GM21515 (cell line): ENCODE results near the gene CCDC74B.
"Not testable (repeated sequence)": the region's sequence is repeated elsewhere in the genome, so short reads cannot be mapped to it uniquely, and the experiment has no call there.

Source experiments
- ATAC-seq: cut with Tn5 transposase; IDR thresholded peaks from one replicate; pipeline ENCODE4 v1.9.1; 2021; ENCODE audit not compliant: unreplicated experiment

CCDC74B gene

GRCh38 chr2:130150181-130151144, 5.6 kb upstream of the CCDC74B start:
- ATAC-seq = no peak

GRCh38 chr2:130148515-130148914, 3.6 kb upstream of the CCDC74B start:
- not testable (repeated sequence) for ATAC-seq

GRCh38 chr2:130143266-130144039, 1.5 kb downstream of the CCDC74B start:
- not testable (repeated sequence) for ATAC-seq

DNA sequence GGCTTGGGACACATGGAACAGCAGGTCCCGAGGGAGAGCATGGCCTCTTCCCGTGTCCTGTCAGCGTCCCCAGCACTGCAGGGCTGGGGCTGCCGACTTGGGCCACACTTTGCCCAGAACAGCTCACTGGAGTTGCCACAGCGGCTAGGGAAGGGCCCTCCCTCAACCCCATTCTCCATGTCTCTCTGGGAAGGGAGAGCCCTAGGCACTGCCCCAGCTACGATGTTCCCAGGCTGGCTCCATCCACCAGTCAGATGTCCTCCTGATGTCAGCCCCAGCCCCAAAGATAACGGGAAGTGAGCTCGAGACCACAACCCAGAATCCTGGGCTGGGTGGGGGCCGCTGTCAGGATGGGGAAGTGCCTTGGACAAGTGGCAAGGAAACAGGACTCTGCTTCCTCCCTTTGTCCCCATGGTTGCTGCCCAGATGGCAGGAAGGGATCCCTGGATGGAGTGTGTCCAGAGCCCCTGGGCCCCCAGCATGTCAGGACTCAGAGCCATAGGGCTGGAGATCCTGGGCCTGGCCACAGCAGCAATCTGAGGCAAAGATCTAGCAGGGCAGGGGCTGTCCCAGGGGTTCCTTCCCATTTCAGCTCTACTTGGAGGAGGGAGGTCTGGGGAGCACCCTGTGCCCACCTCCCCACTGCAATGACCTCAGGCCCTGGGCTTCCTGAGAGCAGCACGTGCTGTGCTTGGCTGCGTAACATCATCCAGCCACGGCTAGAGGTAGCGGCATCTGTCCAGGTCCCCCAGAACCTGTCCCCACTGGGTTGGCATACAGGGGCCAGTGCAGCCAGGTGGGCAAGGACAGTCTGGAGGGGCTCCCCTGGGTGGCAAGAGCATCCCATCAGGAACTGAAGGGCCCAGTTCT, 2.3 kb downstream of the CCDC74B start:
- ATAC-seq = not testable (repeated sequence)

DNA sequence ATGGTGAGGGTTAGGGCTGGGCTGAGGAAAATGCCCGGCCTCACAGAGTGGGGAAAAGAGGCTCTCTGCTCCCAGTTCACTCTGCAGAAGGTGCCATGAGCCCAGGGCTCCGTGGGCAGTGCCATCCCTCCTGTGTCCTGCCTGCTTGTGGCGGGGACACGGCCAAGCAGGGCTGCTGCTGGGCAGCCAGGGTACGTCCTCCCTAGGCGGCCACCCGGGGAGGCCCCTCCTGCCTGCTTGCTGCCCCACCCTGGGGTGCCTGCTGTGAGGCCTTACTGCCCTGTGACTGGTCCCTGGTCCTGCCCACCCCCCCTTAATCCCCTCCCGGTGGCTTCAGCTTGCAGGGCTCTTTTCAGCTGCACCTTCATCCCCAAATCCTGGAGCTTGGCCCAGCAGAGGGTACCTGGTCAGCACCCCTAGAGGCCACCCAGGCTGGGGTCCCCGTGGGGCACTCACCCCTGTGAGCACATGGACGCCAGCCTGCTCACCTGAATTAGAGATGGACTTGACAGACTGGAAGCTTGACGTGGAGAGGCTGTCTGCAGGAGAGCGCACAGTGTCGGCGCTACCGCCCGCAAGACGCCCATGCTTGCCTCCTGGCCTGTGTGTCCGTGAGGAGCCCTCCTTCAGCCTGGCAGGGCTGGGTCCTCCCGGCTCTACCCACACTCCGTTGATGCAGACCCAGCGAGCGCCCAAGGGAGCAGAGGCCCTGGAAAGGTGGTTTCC, 3.1 kb downstream of the CCDC74B start:
- not testable (repeated sequence) for ATAC-seq

GRCh38 chr2:130141002-130141401, 3.9 kb downstream of the CCDC74B start:
- not testable (repeated sequence) for ATAC-seq

DNA sequence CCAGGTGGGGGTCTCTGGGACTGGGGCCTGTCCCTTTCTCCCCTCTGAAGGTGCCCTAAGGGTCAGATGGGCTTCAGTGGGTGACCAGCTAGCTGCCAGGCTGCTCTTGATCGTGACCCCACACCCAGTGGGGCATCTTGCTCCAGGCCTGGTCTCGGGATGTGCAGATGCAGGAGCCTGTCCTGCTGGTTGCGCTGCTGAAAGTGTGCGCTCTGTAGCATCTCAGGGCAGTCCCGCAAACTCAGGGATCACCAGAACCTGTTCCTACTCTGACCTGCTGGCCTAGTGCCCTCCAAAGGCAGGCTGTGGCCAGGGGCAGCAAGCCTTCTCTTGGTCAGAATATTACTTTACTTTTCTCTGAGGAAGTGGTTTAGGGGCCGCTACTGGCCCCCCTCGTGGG, 4.4 kb downstream of the CCDC74B start:
- ATAC-seq = not testable (repeated sequence)

- ATAC-seq = not testable (repeated sequence)
Observed at GRCh38 chr2:130139331-130140280, 5.3 kb downstream of the CCDC74B start.

DNA sequence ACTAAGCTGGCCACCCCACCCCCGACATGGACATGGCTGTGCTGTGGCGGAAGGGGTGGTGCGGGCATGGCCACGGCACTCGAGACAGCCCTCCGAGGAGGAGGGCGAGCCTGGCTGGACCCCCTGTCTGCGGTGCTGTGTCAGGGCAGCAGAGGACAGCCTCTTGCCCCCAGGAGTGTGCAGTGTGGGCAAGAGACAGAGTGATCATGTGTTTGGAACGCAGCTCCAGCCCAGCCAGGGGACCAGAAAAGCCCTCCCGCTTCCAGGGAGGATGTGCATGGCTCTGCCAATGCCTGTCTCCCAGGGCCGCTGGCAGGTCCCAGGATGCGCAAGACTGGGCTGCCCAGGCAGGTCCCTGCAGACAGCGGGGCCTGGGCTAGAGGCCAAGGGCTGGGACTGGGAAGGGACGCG, 6.1 kb downstream of the CCDC74B start:
- ATAC-seq = not testable (repeated sequence)

DNA sequence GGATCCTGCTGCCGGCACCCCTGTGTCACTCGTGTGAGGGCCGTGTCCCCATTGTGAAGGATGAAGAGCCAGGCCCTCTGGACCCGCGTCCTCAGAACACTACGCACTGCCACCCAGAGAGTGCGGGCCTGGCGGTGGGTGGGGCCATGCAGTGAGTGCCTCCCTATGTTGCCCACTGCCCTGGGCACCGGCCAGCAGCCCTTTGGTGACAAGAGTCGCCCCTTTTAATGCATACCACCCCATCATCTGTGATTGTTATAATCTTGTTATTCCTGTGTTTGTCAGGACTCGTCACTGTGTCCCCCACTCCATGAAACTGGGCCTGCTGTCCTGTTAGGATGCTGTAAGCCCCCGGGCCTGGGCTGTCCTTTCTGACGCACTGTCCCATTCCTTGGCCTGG, 6.6 kb downstream of the CCDC74B start:
- ATAC-seq = not testable (repeated sequence)

DNA sequence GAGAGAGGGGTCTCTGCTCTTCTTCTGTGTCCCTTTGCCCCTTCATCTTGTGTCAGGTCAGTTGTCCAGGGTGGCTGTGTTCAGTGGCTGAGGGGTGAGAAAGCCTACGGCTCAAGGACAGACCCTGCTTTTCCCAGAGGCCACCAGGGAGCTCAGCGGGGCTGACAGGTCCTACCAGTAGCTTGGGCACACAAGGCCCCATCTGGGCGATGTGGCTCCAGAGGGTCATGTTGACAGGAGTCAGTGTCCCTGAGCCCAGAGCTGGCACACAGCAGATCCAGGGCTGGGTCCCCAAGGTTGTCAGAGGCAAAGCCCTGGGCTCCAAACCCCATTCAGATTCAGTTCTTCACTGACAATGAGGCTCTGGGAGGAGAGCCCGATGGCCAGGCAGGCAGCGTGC, 7.8 kb downstream of the CCDC74B start:
- not testable (repeated sequence) for ATAC-seq

DNA sequence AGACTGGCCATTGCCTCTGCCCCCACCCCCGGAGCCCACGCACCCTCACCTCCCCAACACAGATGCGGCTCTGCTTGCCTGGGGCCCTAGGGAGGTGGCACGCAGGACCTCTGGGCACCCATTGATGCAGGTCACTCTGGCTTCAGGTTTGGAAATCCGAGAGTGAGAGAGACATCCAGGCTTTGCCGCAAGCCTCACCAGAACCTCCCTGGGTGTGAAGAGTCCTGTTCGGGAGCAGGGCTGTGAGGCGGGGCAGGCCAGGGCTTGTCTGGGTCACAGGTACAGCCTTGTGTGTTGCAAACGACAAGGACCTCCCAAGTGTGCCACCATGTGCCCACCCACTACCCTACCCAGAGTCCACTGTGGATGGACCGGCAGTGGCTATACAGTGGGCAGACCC, 8.4 kb downstream of the CCDC74B start:
- ATAC-seq = not testable (repeated sequence)

- no peak for ATAC-seq
Observed at GRCh38 chr2:130135692-130136541, 9.0 kb downstream of the CCDC74B start.

DNA sequence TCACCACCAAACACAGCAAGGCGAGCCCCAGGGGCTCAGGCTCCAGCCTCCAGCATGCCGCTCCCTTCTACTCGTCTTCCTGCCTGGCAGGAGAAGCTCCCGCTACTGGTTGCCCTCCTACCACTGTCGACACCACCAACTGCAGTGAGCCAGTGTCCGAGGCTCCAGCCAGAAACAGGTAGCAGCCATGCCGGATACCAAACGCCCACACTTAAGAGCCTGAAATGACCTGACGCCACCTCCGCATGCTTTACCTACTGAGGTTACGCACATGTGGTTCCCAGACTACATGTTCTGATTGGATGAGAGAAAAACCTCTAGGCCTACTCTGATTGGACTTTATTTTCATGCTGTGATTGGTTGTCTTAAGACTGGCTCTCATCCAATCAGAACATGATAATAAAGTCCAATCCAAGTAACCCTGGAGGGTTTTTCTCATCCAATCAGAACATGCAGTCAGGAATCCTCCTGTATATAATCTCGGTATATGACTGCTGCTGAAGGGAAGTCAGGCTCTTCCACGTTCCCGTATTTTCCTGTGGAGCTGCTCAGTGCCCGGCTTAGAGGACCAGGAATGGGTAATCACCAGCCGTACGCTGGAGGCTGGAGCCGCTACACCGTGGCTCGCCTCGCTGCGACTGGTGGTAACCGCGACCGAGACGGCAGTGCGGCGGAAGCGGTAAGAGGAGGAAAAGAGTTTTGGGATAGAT, 15.6 kb downstream of the CCDC74B start, which contains the start of gene POTEF:
Gene POTEF, minus strand, starts transcription at position 103 of the 710 bp plus-strand sequence. CDS start 8,707 bp downstream, outside the sequence.
- not testable (repeated sequence) for ATAC-seq

DNA sequence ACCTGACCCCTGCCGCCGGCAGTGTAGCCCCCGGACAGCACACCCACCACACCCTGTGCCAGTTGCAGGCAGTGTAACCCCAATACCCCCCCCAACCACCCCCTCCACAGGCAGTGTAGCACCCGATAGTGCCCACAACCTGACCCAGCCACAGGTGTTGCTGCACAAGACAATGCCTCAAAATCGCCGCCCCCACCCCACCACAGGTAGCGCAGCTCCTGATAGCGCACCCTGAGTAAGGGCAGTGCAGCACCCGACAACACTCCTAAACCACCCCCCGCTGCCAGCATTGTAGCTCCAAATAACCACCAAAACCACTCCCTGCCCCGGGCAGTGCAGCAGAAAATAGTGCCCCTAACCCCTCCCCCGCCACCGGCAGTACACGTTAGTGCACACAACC, 16.4 kb downstream of the CCDC74B start:
- not testable (repeated sequence) for ATAC-seq

- not testable (repeated sequence) for ATAC-seq
Observed at GRCh38 chr2:130127726-130128125, 17.2 kb downstream of the CCDC74B start.

- ATAC-seq = not testable (repeated sequence)
Observed at GRCh38 chr2:130120924-130121323, 24.0 kb downstream of the CCDC74B start.
